ENCODE measurements around the gene RIC3.

DNA sequence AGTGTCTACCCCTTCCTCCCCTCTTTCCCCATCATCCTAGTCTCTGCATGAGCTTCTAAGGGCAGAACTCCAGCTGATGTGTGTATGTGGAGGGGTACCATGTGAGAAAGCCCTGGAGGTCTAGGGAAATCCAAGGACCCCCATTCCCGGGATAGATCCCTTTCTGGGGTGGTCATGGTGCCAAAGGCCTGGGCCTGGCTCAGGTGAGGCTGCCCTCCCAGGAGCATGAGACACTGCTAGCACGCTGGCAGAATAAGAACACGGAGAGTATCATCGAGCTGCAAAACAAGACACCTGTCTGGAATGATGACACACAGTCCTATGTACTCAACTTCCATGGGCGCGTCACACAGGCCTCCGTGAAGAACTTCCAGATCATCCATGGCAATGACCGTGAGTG, 68.2 kb downstream of the RIC3 start:
- TF ChIP-seq BACH1 (IDR thresholded peaks at IDR 0.05; ENCODE audit: low read length): no peak
- no peak for TF ChIP-seq SIN3A (conservative IDR thresholded peaks at IDR 0.05 in 1 of 2, IDR thresholded peaks at IDR 0.05 in 1 of 2; ENCODE audit: low read depth in 1 of 2, low read length in 2 of 2)
- TF ChIP-seq, protein P1, sequence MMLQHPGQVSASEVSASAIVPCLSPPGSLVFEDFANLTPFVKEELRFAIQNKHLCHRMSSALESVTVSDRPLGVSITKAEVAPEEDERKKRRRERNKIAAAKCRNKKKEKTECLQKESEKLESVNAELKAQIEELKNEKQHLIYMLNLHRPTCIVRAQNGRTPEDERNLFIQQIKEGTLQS (IDR thresholded peaks at IDR 0.05; ENCODE audit: insufficient read depth, low read depth, low read length): no peak
- TF ChIP-seq KDM1A (IDR thresholded peaks at IDR 0.05; ENCODE audit: borderline replicate concordance, low read length): no peak
- TF ChIP-seq HDAC2 (IDR thresholded peaks at IDR 0.05; ENCODE audit: borderline replicate concordance in 1 of 2, low read depth in 2 of 2, low read length in 2 of 2): no peak
- TF ChIP-seq, protein P2, sequence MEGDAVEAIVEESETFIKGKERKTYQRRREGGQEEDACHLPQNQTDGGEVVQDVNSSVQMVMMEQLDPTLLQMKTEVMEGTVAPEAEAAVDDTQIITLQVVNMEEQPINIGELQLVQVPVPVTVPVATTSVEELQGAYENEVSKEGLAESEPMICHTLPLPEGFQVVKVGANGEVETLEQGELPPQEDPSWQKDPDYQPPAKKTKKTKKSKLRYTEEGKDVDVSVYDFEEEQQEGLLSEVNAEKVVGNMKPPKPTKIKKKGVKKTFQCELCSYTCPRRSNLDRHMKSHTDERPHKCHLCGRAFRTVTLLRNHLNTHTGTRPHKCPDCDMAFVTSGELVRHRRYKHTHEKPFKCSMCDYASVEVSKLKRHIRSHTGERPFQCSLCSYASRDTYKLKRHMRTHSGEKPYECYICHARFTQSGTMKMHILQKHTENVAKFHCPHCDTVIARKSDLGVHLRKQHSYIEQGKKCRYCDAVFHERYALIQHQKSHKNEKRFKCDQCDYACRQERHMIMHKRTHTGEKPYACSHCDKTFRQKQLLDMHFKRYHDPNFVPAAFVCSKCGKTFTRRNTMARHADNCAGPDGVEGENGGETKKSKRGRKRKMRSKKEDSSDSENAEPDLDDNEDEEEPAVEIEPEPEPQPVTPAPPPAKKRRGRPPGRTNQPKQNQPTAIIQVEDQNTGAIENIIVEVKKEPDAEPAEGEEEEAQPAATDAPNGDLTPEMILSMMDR (IDR thresholded peaks at IDR 0.05; ENCODE audit: control extremely low read depth in 1 of 3, insufficient read depth in 1 of 3, low read depth in 1 of 3, low read length in 3 of 3): no peak
- TF ChIP-seq, protein P3, sequence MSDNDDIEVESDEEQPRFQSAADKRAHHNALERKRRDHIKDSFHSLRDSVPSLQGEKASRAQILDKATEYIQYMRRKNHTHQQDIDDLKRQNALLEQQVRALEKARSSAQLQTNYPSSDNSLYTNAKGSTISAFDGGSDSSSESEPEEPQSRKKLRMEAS (IDR thresholded peaks at IDR 0.05): no peak
- TF ChIP-seq TAF1 (IDR thresholded peaks at IDR 0.05; ENCODE audit: low read depth, low read length): no peak
